ENCODE measurements around the gene BRF1. TPM values are rescaled to one million over a fixed set of nuclear protein-coding genes. Genes with fewer than 3 reads are reported as not detected.

BRF1 gene
- total and polyA plus RNA-seq, 2 of the 13 experiments (the other 11 are each of a cell fraction or from before 2014, with no cell fraction given), result 5.1 to 11.0 TPM

- TF ChIP-seq, protein P1, sequence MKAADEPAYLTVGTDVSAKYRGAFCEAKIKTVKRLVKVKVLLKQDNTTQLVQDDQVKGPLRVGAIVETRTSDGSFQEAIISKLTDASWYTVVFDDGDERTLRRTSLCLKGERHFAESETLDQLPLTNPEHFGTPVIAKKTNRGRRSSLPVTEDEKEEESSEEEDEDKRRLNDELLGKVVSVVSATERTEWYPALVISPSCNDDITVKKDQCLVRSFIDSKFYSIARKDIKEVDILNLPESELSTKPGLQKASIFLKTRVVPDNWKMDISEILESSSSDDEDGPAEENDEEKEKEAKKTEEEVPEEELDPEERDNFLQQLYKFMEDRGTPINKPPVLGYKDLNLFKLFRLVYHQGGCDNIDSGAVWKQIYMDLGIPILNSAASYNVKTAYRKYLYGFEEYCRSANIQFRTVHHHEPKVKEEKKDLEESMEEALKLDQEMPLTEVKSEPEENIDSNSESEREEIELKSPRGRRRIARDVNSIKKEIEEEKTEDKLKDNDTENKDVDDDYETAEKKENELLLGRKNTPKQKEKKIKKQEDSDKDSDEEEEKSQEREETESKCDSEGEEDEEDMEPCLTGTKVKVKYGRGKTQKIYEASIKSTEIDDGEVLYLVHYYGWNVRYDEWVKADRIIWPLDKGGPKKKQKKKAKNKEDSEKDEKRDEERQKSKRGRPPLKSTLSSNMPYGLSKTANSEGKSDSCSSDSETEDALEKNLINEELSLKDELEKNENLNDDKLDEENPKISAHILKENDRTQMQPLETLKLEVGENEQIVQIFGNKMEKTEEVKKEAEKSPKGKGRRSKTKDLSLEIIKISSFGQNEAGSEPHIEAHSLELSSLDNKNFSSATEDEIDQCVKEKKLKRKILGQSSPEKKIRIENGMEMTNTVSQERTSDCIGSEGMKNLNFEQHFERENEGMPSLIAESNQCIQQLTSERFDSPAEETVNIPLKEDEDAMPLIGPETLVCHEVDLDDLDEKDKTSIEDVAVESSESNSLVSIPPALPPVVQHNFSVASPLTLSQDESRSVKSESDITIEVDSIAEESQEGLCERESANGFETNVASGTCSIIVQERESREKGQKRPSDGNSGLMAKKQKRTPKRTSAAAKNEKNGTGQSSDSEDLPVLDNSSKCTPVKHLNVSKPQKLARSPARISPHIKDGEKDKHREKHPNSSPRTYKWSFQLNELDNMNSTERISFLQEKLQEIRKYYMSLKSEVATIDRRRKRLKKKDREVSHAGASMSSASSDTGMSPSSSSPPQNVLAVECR (CRISPR knock-in tag; IDR thresholded peaks at IDR 0.05; ENCODE audit: borderline replicate concordance), result peak; percentile 46; the same call in 1 of the 2 replicates
- peak; percentile 24; the same call in 1 of the 2 replicates for TF ChIP-seq MXD1 (CRISPR knock-in tag; IDR thresholded peaks at IDR 0.05)
- TF ChIP-seq ZHX2 (IDR thresholded peaks at IDR 0.05; ENCODE audit: low read depth), result no peak
- 0 out of 2 replicates have a peak, but pooled peaks have one; percentile 29 for TF ChIP-seq ZHX2 (CRISPR knock-in tag; IDR thresholded peaks at IDR 0.05; ENCODE audit: borderline replicate concordance)
- TF ChIP-seq ZFX (CRISPR knock-in tag; IDR thresholded peaks at IDR 0.05; ENCODE audit: low read depth), result no peak
- TF ChIP-seq ZBTB14 (CRISPR knock-in tag; IDR thresholded peaks at IDR 0.05), result peak; percentile 66
- no peak for TF ChIP-seq SRSF1 (optimal IDR thresholded peaks at IDR 0.05; ENCODE audit: low read depth, low read length)
- TF ChIP-seq, protein P2, sequence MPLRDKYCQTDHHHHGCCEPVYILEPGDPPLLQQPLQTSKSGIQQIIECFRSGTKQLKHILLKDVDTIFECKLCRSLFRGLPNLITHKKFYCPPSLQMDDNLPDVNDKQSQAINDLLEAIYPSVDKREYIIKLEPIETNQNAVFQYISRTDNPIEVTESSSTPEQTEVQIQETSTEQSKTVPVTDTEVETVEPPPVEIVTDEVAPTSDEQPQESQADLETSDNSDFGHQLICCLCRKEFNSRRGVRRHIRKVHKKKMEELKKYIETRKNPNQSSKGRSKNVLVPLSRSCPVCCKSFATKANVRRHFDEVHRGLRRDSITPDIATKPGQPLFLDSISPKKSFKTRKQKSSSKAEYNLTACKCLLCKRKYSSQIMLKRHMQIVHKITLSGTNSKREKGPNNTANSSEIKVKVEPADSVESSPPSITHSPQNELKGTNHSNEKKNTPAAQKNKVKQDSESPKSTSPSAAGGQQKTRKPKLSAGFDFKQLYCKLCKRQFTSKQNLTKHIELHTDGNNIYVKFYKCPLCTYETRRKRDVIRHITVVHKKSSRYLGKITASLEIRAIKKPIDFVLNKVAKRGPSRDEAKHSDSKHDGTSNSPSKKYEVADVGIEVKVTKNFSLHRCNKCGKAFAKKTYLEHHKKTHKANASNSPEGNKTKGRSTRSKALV (CRISPR knock-in tag; IDR thresholded peaks at IDR 0.05), result peak; percentile 93
- TF ChIP-seq, protein P3, sequence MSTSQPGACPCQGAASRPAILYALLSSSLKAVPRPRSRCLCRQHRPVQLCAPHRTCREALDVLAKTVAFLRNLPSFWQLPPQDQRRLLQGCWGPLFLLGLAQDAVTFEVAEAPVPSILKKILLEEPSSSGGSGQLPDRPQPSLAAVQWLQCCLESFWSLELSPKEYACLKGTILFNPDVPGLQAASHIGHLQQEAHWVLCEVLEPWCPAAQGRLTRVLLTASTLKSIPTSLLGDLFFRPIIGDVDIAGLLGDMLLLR (CRISPR knock-in tag; IDR thresholded peaks at IDR 0.05), result 0 out of 2 replicates have a peak, but pooled peaks have one; percentile 29
- TF ChIP-seq, protein P4, sequence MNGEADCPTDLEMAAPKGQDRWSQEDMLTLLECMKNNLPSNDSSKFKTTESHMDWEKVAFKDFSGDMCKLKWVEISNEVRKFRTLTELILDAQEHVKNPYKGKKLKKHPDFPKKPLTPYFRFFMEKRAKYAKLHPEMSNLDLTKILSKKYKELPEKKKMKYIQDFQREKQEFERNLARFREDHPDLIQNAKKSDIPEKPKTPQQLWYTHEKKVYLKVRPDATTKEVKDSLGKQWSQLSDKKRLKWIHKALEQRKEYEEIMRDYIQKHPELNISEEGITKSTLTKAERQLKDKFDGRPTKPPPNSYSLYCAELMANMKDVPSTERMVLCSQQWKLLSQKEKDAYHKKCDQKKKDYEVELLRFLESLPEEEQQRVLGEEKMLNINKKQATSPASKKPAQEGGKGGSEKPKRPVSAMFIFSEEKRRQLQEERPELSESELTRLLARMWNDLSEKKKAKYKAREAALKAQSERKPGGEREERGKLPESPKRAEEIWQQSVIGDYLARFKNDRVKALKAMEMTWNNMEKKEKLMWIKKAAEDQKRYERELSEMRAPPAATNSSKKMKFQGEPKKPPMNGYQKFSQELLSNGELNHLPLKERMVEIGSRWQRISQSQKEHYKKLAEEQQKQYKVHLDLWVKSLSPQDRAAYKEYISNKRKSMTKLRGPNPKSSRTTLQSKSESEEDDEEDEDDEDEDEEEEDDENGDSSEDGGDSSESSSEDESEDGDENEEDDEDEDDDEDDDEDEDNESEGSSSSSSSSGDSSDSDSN (CRISPR knock-in tag; IDR thresholded peaks at IDR 0.05), result peak; percentile 77
Measured at GRCh38 chr14:105315211-105315721, 14.5 kb upstream of the BRF1 start (continued).

All from HepG2 (cell line).